Astrocyte (in vitro differentiated cells and primary cell): Measurements from ENCODE around the gene SLC22A31.

Experiments
- EZH2 ChIP-seq: IDR thresholded peaks from 2 replicates; pipeline ENCODE4 v1.6.1; 2012; ENCODE audit warnings: mild to moderate bottlenecking, low read length, inconsistent platforms; ENCODE audit not compliant: insufficient read depth
- TF ChIP-seq, protein P1 (sequence below): IDR thresholded peaks from 2 replicates; pipeline ENCODE4 v1.5.1; 2011; ENCODE audit warnings: low read depth, mild to moderate bottlenecking, inconsistent platforms, low read length, moderate library complexity; ENCODE audit not compliant: insufficient read depth

DNA sequence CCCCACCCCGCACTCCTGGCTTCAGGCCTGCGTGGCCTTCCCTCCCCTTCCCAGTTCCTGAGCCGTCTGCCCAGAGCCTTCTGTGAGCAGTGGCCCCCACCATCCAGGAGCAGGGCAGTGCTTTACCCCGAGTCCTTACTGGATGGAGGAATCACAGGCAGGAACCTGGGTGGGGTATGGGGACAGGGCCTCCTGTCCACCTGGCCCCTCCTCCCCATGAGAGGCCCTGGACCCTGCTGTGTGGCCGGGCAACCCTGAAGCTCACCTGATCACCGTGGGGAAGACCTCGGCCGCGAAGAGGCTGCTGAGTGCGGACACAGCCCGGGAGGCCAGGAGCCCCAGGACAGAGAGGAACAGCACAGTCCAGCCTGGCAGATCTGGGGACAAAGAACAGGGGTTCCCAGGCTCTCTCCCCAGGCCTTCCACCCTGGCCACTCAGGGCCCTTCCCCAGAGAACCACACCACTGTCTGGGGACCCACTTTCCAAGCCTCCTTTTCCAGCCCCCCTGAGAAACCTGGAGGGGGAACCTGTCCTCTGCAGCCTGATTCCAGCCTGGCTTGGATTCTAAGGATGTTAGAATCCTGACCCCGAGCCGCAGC lies 3.2 kb downstream of the SLC22A31 start:
- TF ChIP-seq, protein P1, sequence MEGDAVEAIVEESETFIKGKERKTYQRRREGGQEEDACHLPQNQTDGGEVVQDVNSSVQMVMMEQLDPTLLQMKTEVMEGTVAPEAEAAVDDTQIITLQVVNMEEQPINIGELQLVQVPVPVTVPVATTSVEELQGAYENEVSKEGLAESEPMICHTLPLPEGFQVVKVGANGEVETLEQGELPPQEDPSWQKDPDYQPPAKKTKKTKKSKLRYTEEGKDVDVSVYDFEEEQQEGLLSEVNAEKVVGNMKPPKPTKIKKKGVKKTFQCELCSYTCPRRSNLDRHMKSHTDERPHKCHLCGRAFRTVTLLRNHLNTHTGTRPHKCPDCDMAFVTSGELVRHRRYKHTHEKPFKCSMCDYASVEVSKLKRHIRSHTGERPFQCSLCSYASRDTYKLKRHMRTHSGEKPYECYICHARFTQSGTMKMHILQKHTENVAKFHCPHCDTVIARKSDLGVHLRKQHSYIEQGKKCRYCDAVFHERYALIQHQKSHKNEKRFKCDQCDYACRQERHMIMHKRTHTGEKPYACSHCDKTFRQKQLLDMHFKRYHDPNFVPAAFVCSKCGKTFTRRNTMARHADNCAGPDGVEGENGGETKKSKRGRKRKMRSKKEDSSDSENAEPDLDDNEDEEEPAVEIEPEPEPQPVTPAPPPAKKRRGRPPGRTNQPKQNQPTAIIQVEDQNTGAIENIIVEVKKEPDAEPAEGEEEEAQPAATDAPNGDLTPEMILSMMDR, result no peak
- TF ChIP-seq EZH2, result no peak
